ENCODE measurements around the gene FLNA.

- TF ChIP-seq CTCF (IDR thresholded peaks at IDR 0.05; ENCODE audit: poor library complexity) (no peak), EZH2 (IDR thresholded peaks at IDR 0.05; ENCODE audit: borderline replicate concordance) (no peak), EZH2phosphoT487 (IDR thresholded peaks at IDR 0.05; ENCODE audit: low read depth, severe bottlenecking, unreplicated experiment) (no peak)
These were observed 47.2 kb downstream of the FLNA start for GRCh38 chrX:154327038-154327820.

Measured in hepatocyte (in vitro differentiated cells).